Fibroblast of lung (primary cell): Measurements from ENCODE around the gene ARHGEF33. TPM values are rescaled to one million over a fixed set of nuclear protein-coding genes. Genes with fewer than 3 reads are reported as not detected.

ENCODE experiments used
- DNase-seq, 2 donors: peaks; one replicate each; pipeline versions ENCODE4 v3.0.0 to v3.0.0-alpha.2; 2010; ENCODE audit warnings: low read depth in 2 of 2
- H2AFZ ChIP-seq: 2 replicates; pipeline ENCODE4 v1.5.1; 2012; ENCODE audit warnings: low read length, control low read depth, inconsistent platforms
- H3K27ac ChIP-seq: 2 replicates; pipeline ENCODE4 v1.5.1; 2011; ENCODE audit warnings: low read length, control low read depth; ENCODE audit not compliant: insufficient read depth
- H3K27me3 ChIP-seq: 2 replicates; pipeline ENCODE4 v1.5.1; 2011; ENCODE audit warnings: mild to moderate bottlenecking, low read length; ENCODE audit not compliant: control insufficient read depth, insufficient read depth
- H3K36me3 ChIP-seq: 2 replicates; pipeline ENCODE4 v1.5.1; 2011; ENCODE audit warnings: low read length; ENCODE audit not compliant: control insufficient read depth, insufficient read depth
- H3K4me1 ChIP-seq: 2 replicates; pipeline ENCODE4 v1.5.1; 2011; ENCODE audit warnings: low read length; ENCODE audit not compliant: control insufficient read depth, insufficient read depth; ENCODE audit errors: extremely low read depth
- H3K4me2 ChIP-seq: 2 replicates; pipeline ENCODE4 v1.5.1; 2011; ENCODE audit warnings: low read length, control low read depth; ENCODE audit not compliant: insufficient read depth; ENCODE audit errors: extremely low read depth
- H3K4me3 ChIP-seq, 4 experiments: fragments of 200-600 bp in 1 of 4; sonication (generic) in 1 of 4; replicated peaks in 1 of 4; 2 replicates each; pipeline ENCODE4 v1.5.1; 2011 to 2016; ENCODE audit warnings: low read length in 4 of 4, low read depth in 3 of 4, mild to moderate bottlenecking in 3 of 4, control low read depth in 2 of 4, inconsistent platforms in 1 of 4, mixed read lengths in 1 of 4; ENCODE audit not compliant: insufficient read depth in 1 of 4; ENCODE audit errors: control extremely low read depth in 1 of 4
- H3K79me2 ChIP-seq: 2 replicates; pipeline ENCODE4 v1.5.1; 2012; ENCODE audit warnings: mild to moderate bottlenecking, low read length, inconsistent platforms; ENCODE audit not compliant: control insufficient read depth, insufficient read depth
- H3K9ac ChIP-seq: 2 replicates; pipeline ENCODE4 v1.5.1; 2011; ENCODE audit warnings: mild to moderate bottlenecking, low read length, control low read depth; ENCODE audit not compliant: insufficient read depth
- H3K9me3 ChIP-seq: 2 replicates; pipeline ENCODE4 v1.5.1; 2012; ENCODE audit warnings: low read depth, low read length; ENCODE audit not compliant: control insufficient read depth, insufficient read depth
- H4K20me1 ChIP-seq: 2 replicates; pipeline ENCODE4 v1.5.1; 2011; ENCODE audit warnings: low read length; ENCODE audit not compliant: control insufficient read depth, insufficient read depth; ENCODE audit errors: extremely low read depth
- CTCF ChIP-seq, 2 donors: IDR thresholded peaks in 1 of 2; conservative IDR thresholded peaks in 1 of 2; 1 replicate in 1 of 2; 2 replicates in 1 of 2; pipeline ENCODE4 v1.5.1; 2011 to 2012; ENCODE audit warnings: low read length in 2 of 2, control low read depth in 1 of 2, inconsistent platforms in 1 of 2, low read depth in 1 of 2, mild to moderate bottlenecking in 1 of 2
- EZH2 ChIP-seq: IDR thresholded peaks from 2 replicates; pipeline ENCODE4 v1.5.1; 2012; ENCODE audit warnings: low read length, control low read depth, mild to moderate bottlenecking; ENCODE audit errors: missing control alignments
- polyA plus RNA-seq, 2 donors: library from polyadenylated mRNA; depleted of rRNA in 1 of 2; stranded (reverse) in 1 of 2; unstranded in 1 of 2; fragments of >200 nt; gene quantifications; 2 replicates each; pipeline ENCODE4 v1.2.1, GENCODE V29; 2011 to 2012; ENCODE audit warnings: missing spikeins in 1 of 2
- total RNA-seq: library from RNA; depleted of rRNA; stranded (reverse); fragments of >200 nt; gene quantifications from 2 replicates; pipeline ENCODE4 v1.2.1, GENCODE V29; 2014

Gene ARHGEF33
- total and polyA plus RNA-seq, 2 donors (not counting 1 experiment from before 2014, with no cell fraction given): 0.10 to 0.50 TPM

DNA sequence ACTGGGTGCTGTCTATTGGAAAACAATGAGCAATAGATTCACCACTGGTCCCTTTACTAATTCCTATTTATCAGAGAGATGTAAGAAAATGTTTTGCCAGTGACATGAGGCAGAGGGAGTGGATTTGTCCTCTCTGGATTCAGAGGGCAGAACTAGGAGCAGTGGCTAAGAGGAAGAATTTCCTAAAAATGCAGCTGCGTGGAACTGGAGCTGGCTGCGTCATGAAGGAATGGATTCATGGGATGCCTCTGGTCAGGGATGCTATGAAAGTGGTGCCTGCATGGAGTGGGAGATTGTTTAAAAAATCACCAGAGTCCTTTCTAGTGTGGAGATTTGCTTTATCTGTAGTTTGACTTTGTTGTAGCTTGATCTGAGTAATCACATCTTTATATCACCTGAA lies 78.3 kb downstream of the ARHGEF33 start:
- H3K27me3 ChIP-seq: no peaks in the 10 kb centered on the region

GRCh38 chr2:38971377-38971776 lies 81.7 kb downstream of the ARHGEF33 start:
- DNase-seq: no peak
- Histone ChIP-seq H3K4me1 (no peaks in the 10 kb centered on the region), H4K20me1 (no peaks in the 10 kb centered on the region), H3K27ac (no peak overlapping the region), H3K4me2 (no peak overlapping the region), H3K27me3 (no peaks in the 10 kb centered on the region), H3K79me2 (no peaks in the 10 kb centered on the region), H3K9me3 (no peaks in the 10 kb centered on the region), H3K9ac (no peak overlapping the region), H3K4me3 (no peak overlapping the region), H2AFZ (no peak overlapping the region), H3K36me3 (no peaks in the 10 kb centered on the region)
- no peak for TF ChIP-seq EZH2

More for the DNA sequence above, 78.3 kb downstream of the ARHGEF33 start:
- H3K27ac ChIP-seq: no peak overlapping the region
- no peak overlapping the region for H3K4me2 ChIP-seq
- no peaks in the 10 kb centered on the region for H3K9me3 ChIP-seq
- no peak overlapping the region for H3K4me3 ChIP-seq
- no peaks in the 10 kb centered on the region for H3K36me3 ChIP-seq
- H3K9ac ChIP-seq: no peak overlapping the region
- no peak overlapping the region for H2AFZ ChIP-seq
- H3K4me1 ChIP-seq: no peaks in the 10 kb centered on the region
- H4K20me1 ChIP-seq: no peaks in the 10 kb centered on the region
- no peak for TF ChIP-seq CTCF (conservative IDR thresholded peaks at IDR 0.05 in 1 of 2, IDR thresholded peaks at IDR 0.05 in 1 of 2; ENCODE audit: low read depth in 1 of 2, low read length in 2 of 2)
- TF ChIP-seq EZH2: no peak
- no peaks in the 10 kb centered on the region for H3K79me2 ChIP-seq
- no peak for DNase-seq

GRCh38 chr2:38973266-38973665 lies 83.6 kb downstream of the ARHGEF33 start:
- H3K4me1 ChIP-seq: no peaks in the 10 kb centered on the region
- DNase-seq: no peak
- no peaks in the 10 kb centered on the region for H4K20me1 ChIP-seq
- H3K27me3 ChIP-seq: no peaks in the 10 kb centered on the region
- H3K4me2 ChIP-seq: no peak overlapping the region
- H3K36me3 ChIP-seq: no peaks in the 10 kb centered on the region
- TF ChIP-seq EZH2 (no peak), CTCF (conservative IDR thresholded peaks at IDR 0.05 in 1 of 2, IDR thresholded peaks at IDR 0.05 in 1 of 2; ENCODE audit: low read depth in 1 of 2, low read length in 2 of 2) (no peak)
- no peak overlapping the region for H3K27ac ChIP-seq
- no peak overlapping the region for H3K9ac ChIP-seq
- H3K9me3 ChIP-seq: no peaks in the 10 kb centered on the region
- no peaks in the 10 kb centered on the region for H3K79me2 ChIP-seq
- H2AFZ ChIP-seq: no peak overlapping the region
- H3K4me3 ChIP-seq: no peak overlapping the region
